Right lobe of liver (tissue), 6 donors: ENCODE data around the gene UQCR10. TPM values are rescaled to one million over a fixed set of nuclear protein-coding genes. Genes with fewer than 3 reads are reported as not detected.
A peak's percentile ranks its signal among the peaks of the same experiment; 100 is the strongest.
"Not testable (repeated sequence)": the region's sequence is repeated elsewhere in the genome, so short reads cannot be mapped to it uniquely, and the experiment has no call there.

ENCODE experiments used
- ATAC-seq, 4 donors: fragments of 200-7000 bp; cut with Tn5 transposase; one replicate each; pipeline ENCODE4 v1.9.1; 2020; ENCODE audit warnings: mild to moderate bottlenecking in 4 of 4, moderate library complexity in 4 of 4
- DNase-seq, 3 donors: peaks; one replicate each; pipeline ENCODE4 v3.0.0-alpha.2; 2020
- H3K27ac ChIP-seq, 3 donors: fragments of 200-600 bp; one replicate each; pipeline ENCODE4 v1.8.0; 2022
- H3K27me3 ChIP-seq, 2 donors: fragments of 200-600 bp; one replicate each; pipeline ENCODE4 v1.8.0; 2022
- H3K36me3 ChIP-seq, 4 donors: fragments of 200-600 bp; sonication (generic) in 1 of 4; one replicate each; pipeline versions ENCODE4 v1.5.1 to v1.8.0; 2017 to 2022; ENCODE audit warnings: control low read depth in 1 of 4
- H3K4me1 ChIP-seq, 4 donors: fragments of 200-600 bp; sonication (generic) in 1 of 4; one replicate each; pipeline versions ENCODE4 v1.5.1 to v1.8.0; 2017 to 2022; ENCODE audit warnings: control low read depth in 1 of 4
- H3K4me3 ChIP-seq, 3 donors: fragments of 200-600 bp; one replicate each; pipeline ENCODE4 v1.8.0; 2022
- H3K9me3 ChIP-seq, 4 donors: fragments of 200-600 bp; sonication (generic) in 1 of 4; one replicate each; pipeline versions ENCODE4 v1.5.1 to v1.8.0; 2017 to 2022; ENCODE audit warnings: control low read depth in 1 of 4
- CTCF ChIP-seq, 4 donors: fragments of 200-600 bp in 3 of 4; fragments of 450-650 bp in 1 of 4; IDR thresholded peaks; one replicate each; pipeline versions ENCODE4 v1.5.1 to v1.8.0; 2016 to 2022; ENCODE audit warnings: antibody characterized with exemption in 4 of 4, mild to moderate bottlenecking in 2 of 4
- POLR2A ChIP-seq: fragments of 450-650 bp; IDR thresholded peaks from one replicate; pipeline ENCODE4 v1.6.1; 2017; ENCODE audit warnings: antibody characterized with exemption, mild to moderate bottlenecking
- whole genome bisulfite sequencing: methylation state at CpG from one replicate; pipeline ENCODE4 v1.1.6; 2018; ENCODE audit warnings: low coverage, low lambda C conversion rate; ENCODE audit not compliant: insufficient coverage; ENCODE audit errors: missing lambda C conversion rate; 5-methylcytosine and 5-hydroxymethylcytosine counted together
- intact Hi-C, 2 donors: fragments of 100-400 bp; cut with DNase I; formaldehyde crosslinking; loops; one replicate each; pipeline versions ENCODE4 v1.11.2 to v1.14.1; 2022
- total RNA-seq, 6 experiments: library from RNA; depleted of rRNA in 2 of 6; stranded (reverse); fragments of >200 nt in 2 of 6; fragmentation: NEBNext Ultra II Directional in 3 of 6; extraction: Animal tissue kit (Norgen Biotek cat#: 25700) in 3 of 6; gene quantifications; one replicate each; pipeline versions ENCODE4 v1.1.0 to v1.2.4, GENCODE V29; 2016 to 2023
- donor health status: DM: no; HTN: yes; CAD: no.
- donor health status: DM: no; HTN: no; CAD: no.
- donor health status: DM: no; HTN: no; CAD: no.
- donor health status: DM: no; HTN: yes; CAD: no.
- donor health status: DM: no; HTN: yes; CAD: no.

UQCR10 gene
- total RNA-seq, 6 experiments from 2014 or later = 57.4 to 71.6 (median 64.0) TPM

GRCh38 chr22:29750029-29750428 is 17.1 kb upstream of the UQCR10 start:
- intact Hi-C loops = no loop called here
- H3K27ac ChIP-seq = peak overlapping the region in 1 of 3 donors; percentile 12
- H3K27me3 ChIP-seq = no peaks in the 10 kb centered on the region
- DNase-seq (no peak), ATAC-seq (no peak)
- peaks cover 0 to 23% (median 0%) of the 10 kb centered on the region in 4 donors for H3K4me1 ChIP-seq
- TF ChIP-seq POLR2A = no peak
- no peak for TF ChIP-seq CTCF (IDR thresholded peaks at IDR 0.05)
- WGBS = 57% methylated on average over 1 of the region's 3 CpGs
- peaks cover 0 to 9% (median 0%) of the 10 kb centered on the region in 4 donors for H3K36me3 ChIP-seq
- H3K4me3 ChIP-seq = no peak overlapping the region
- H3K9me3 ChIP-seq = no peaks in the 10 kb centered on the region

- Histone ChIP-seq H3K27me3 (no peaks in the 10 kb centered on the region), H3K4me3 (no peak overlapping the region), H3K4me1 (peaks cover 0 to 23% (median 0%) of the 10 kb centered on the region in 4 donors), H3K9me3 (no peaks in the 10 kb centered on the region), H3K27ac (peak overlapping the region in 1 of 3 donors; percentile 18), H3K36me3 (peaks cover 0 to 9% (median 0%) of the 10 kb centered on the region in 4 donors)
- ATAC-seq (peak; percentile 66 to 96 (median 90)), DNase-seq (peak; percentile 71 to 90 (median 88))
- intact Hi-C loops = no loop called here
- WGBS = 70% methylated on average over 10 of the region's 11 CpGs
- TF ChIP-seq POLR2A (no peak), CTCF (IDR thresholded peaks at IDR 0.05) (no peak)
Observed at GRCh38 chr22:29750559-29751538, 16.3 kb upstream of the UQCR10 start.

- ATAC-seq (no peak), DNase-seq (no peak)
- no peak overlapping the region for H3K4me3 ChIP-seq
- no peaks in the 10 kb centered on the region for H3K27me3 ChIP-seq
- H3K36me3 ChIP-seq = peaks cover 0 to 3% (median 0%) of the 10 kb centered on the region in 4 donors
- peaks cover 0 to 23% (median 0%) of the 10 kb centered on the region in 4 donors for H3K4me1 ChIP-seq
- H3K9me3 ChIP-seq = no peaks in the 10 kb centered on the region
- 89% methylated on average over 2 of the region's 2 CpGs for WGBS
- TF ChIP-seq CTCF (IDR thresholded peaks at IDR 0.05) (no peak), POLR2A (no peak)
- intact Hi-C loops = no loop called here
- peak overlapping the region in 1 of 3 donors; percentile 18 for H3K27ac ChIP-seq
Observed at GRCh38 chr22:29751669-29752068, 15.5 kb upstream of the UQCR10 start.

- H3K27me3 ChIP-seq = no peaks in the 10 kb centered on the region
- no peak overlapping the region for H3K27ac ChIP-seq
- 62% methylated on average over 5 of the region's 16 CpGs for WGBS
- DNase-seq = peak in 2 of 3 donors; percentile 79 to 88
- no peak overlapping the region for H3K4me3 ChIP-seq
- H3K4me1 ChIP-seq = peaks cover 0 to 23% (median 0%) of the 10 kb centered on the region in 4 donors
- intact Hi-C loops = no loop called here
- TF ChIP-seq CTCF (IDR thresholded peaks at IDR 0.05) = no peak
- no peak for TF ChIP-seq POLR2A
- peak in 3 of 4 donors; percentile 41 to 81 (median 49) for ATAC-seq
- no peaks in the 10 kb centered on the region for H3K36me3 ChIP-seq
- no peaks in the 10 kb centered on the region for H3K9me3 ChIP-seq
Observed at GRCh38 chr22:29753808-29754657, 13.1 kb upstream of the UQCR10 start.

- H3K36me3 ChIP-seq, H3K4me3 ChIP-seq, DNase-seq, intact Hi-C loops, H3K27ac ChIP-seq, H3K9me3 ChIP-seq, ATAC-seq, H3K27me3 ChIP-seq: not testable (repeated sequence)
- 83% methylated on average over 10 of the region's 11 CpGs for WGBS
- peaks cover 0 to 23% (median 0%) of the 10 kb centered on the region in 4 donors for H3K4me1 ChIP-seq
Observed at GRCh38 chr22:29754658-29755395, 12.3 kb upstream of the UQCR10 start.
